A549 (cell line): Measurements from ENCODE around the gene EPN2.

Experiments
- CHD2 ChIP-seq: fragments of 150-350 bp; IDR thresholded peaks from 2 replicates; pipeline ENCODE4 v1.6.1; 2014; ENCODE audit warnings: low read length; ENCODE audit not compliant: partially characterized antibody
- CTCF ChIP-seq: fragments of >200 bp; sonication (Bioruptor Twin); formaldehyde crosslinking; IDR thresholded peaks from 3 replicates; pipeline ENCODE4 v1.5.1; 2016
- ESRRA ChIP-seq: fragments of 150-350 bp; IDR thresholded peaks from 2 replicates; pipeline ENCODE4 v1.6.1; 2014; ENCODE audit warnings: mild to moderate bottlenecking, low read length, borderline replicate concordance
- FOSL2 ChIP-seq, 2 experiments: fragments of 450-650 bp in 1 of 2; fragments of >200 bp in 1 of 2; sonication (Bioruptor Twin) in 1 of 2; formaldehyde crosslinking; IDR thresholded peaks; 2 replicates each; pipeline versions ENCODE4 v1.5.0 to v1.6.1; 2016 to 2020; ENCODE audit warnings: mild to moderate bottlenecking in 1 of 2, moderate library complexity in 1 of 2
- HDAC2 ChIP-seq: fragments of 200-600 bp; sonication (generic); IDR thresholded peaks from 2 replicates; pipeline ENCODE4 v1.6.1; 2016
- JUN ChIP-seq, 2 experiments: fragments of >200 bp; sonication (Bioruptor Twin); formaldehyde crosslinking; IDR thresholded peaks; 2 replicates in 1 of 2; 3 replicates in 1 of 2; pipeline ENCODE4 v1.6.1; 2016 to 2017
- KDM5A ChIP-seq: fragments of 200-600 bp; sonication (generic); IDR thresholded peaks from 2 replicates; pipeline ENCODE4 v1.6.1; 2016; ENCODE audit warnings: antibody characterized with exemption, mild to moderate bottlenecking
- POLR2A ChIP-seq: IDR thresholded peaks from 2 replicates; pipeline ENCODE4 v1.6.1; 2012; ENCODE audit warnings: mild to moderate bottlenecking, low read length
- RAD21 ChIP-seq, 2 experiments: fragments of >200 bp in 1 of 2; sonication (Bioruptor Twin) in 1 of 2; formaldehyde crosslinking in 1 of 2; IDR thresholded peaks in 1 of 2; conservative IDR thresholded peaks in 1 of 2; 2 replicates in 1 of 2; 3 replicates in 1 of 2; pipeline ENCODE4 v1.6.1; 2012 to 2018; ENCODE audit warnings: inconsistent platforms in 1 of 2
- SMC3 ChIP-seq: fragments of >200 bp; sonication (Bioruptor Twin); formaldehyde crosslinking; IDR thresholded peaks from 3 replicates; pipeline ENCODE4 v1.6.1; 2018; ENCODE audit warnings: inconsistent platforms
- TF ChIP-seq, protein P1 (sequence below): IDR thresholded peaks from 2 replicates; pipeline ENCODE4 v1.6.1; 2012; ENCODE audit warnings: low read depth, borderline replicate concordance
- TF ChIP-seq, protein P2 (sequence below): IDR thresholded peaks from 2 replicates; pipeline ENCODE4 v1.6.1; 2012

- TF ChIP-seq POLR2A, result no peak
- no peak for TF ChIP-seq CTCF
- no peak for TF ChIP-seq KDM5A
- TF ChIP-seq, protein P1, sequence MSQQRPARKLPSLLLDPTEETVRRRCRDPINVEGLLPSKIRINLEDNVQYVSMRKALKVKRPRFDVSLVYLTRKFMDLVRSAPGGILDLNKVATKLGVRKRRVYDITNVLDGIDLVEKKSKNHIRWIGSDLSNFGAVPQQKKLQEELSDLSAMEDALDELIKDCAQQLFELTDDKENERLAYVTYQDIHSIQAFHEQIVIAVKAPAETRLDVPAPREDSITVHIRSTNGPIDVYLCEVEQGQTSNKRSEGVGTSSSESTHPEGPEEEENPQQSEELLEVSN, result no peak
- TF ChIP-seq, protein P2, sequence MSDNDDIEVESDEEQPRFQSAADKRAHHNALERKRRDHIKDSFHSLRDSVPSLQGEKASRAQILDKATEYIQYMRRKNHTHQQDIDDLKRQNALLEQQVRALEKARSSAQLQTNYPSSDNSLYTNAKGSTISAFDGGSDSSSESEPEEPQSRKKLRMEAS, result no peak
- no peak for TF ChIP-seq FOSL2 (IDR thresholded peaks at IDR 0.05)
- no peak for TF ChIP-seq FOSL2 (CRISPR knock-in tag; IDR thresholded peaks at IDR 0.05)
- no peak for TF ChIP-seq HDAC2
- no peak for TF ChIP-seq ESRRA
- TF ChIP-seq RAD21 (conservative IDR thresholded peaks at IDR 0.05 in 1 of 2, IDR thresholded peaks at IDR 0.05 in 1 of 2), result no peak
- no peak for TF ChIP-seq CHD2
- no peak for TF ChIP-seq JUN (IDR thresholded peaks at IDR 0.05)
- TF ChIP-seq SMC3, result no peak
Observed at GRCh38 chr17:19345067-19345460, 107.9 kb downstream of the EPN2 start.
